Stimulated activated CD8-positive, alpha-beta memory T cell treated with anti-CD3 and anti-CD28 coated beads, Interleukin-12 subunit alpha, Interleukin-12 subunit beta, amount 100 ng/mL, for 1 hour (primary cell): ENCODE measurements around the gene ARMH1.
"Not testable (repeated sequence)": the region's sequence is repeated elsewhere in the genome, so short reads cannot be mapped to it uniquely, and the experiment has no call there.

Experiments
- DNase-seq: peaks from one replicate; pipeline ENCODE4 v3.0.0-alpha.2; 2020; ENCODE audit warnings: low read depth

The ARMH1 gene

DNA sequence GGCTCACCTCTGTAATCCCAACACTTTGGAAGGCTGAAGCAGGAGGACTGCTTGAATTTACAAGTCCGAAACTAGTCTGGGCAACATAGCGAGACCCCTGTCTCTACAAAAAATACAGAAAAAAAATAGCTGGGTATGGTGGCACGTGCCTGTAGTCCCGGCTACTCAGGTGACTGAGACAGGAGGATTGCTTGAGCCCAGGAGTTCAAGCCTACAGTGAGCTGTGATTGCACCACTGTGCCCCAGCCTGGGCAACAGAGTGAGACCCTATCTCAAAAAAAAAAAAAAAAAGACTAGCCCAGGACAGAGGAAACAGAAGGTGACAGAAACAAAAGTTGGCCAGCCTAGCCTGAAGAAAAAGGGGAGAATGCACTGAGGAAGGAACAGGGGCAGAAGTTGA, 21.2 kb downstream of the ARMH1 start:
- DNase-seq, result no peak

DNA sequence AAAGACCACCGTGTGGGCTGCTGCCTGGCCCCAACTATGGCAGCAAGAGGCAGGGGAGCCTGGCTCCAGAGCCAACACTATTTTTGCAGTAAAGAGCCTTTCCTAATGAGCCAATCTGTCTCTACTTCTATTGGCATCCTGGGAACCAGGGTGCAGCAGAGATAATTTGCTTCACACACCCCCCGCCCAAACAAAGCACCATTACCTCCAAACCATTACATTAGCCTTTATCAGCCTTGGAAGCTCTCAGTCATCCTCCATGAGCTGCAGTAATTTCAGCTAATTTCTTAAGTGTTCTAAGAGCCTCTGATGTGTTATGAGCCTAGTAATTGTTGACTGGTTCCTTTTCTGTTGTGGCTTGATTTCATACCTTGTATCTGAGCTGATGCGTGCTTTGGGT, 21.6 kb downstream of the ARMH1 start:
- no peak for DNase-seq

DNA sequence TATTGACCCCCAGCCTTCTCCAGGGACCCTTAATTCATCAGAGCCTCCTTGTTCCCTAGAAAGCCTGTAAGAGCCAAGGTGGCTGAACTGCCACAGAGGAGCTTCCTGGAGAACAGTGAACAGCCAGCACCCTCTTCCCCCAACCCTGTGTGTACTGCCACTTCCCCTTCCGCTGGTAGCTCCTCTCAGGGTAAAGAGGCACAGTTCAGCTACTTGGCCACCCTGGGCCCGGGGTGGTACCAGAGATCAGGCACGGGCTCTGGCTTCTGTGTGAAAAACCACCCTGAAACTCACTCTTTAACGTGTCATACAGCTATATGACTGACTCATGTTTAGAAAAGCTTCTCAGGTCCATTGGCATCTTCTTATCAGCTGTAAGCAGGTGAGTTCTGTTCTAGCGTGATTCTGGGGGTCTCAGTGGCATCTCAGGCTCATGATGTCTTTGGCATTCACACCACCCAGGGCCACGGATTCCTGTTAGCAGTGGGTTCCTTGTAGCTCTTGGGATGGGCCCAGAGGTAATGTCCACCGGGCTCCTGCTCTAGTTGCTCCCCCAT, 22.4 kb downstream of the ARMH1 start:
- DNase-seq, result no peak

DNA sequence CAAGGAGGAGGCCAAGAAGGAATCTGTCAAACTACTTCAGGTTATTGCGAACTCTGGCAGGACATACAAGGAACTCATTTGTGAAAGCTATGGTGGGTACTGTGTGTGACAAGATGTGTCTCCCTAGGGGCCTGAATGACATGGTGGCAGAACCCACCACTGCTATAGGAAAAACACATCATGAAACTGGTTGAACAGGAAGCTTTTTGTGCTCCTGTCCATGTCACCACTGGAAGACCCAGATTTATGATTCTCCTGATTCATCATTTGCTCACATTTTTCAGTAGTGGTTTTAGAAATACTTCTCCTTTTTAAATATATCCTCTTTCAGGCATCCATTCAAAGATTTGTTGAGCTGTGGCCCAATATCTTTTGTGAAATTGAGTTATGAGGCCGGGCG, 23.6 kb downstream of the ARMH1 start:
- DNase-seq, result no peak

DNA sequence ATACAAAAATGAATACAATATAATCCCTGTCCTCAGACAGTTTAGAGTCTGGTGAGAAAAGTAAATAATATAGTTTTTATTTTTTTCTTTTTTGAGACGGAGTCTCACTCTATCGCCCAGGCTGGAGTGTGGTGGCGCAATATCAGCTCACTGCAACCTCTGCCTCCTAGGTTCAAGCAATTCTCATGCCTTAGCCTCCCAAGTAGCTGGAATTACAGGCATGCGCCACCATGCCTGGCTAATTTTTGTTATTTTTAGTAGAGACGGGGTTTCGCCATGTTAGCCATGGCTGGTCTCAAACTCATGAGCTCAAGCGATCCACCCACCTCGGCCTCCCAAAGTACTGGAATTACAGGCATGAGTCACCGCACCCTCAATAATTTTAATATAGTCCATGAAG, 24.9 kb downstream of the ARMH1 start:
- not testable (repeated sequence) for DNase-seq

DNA sequence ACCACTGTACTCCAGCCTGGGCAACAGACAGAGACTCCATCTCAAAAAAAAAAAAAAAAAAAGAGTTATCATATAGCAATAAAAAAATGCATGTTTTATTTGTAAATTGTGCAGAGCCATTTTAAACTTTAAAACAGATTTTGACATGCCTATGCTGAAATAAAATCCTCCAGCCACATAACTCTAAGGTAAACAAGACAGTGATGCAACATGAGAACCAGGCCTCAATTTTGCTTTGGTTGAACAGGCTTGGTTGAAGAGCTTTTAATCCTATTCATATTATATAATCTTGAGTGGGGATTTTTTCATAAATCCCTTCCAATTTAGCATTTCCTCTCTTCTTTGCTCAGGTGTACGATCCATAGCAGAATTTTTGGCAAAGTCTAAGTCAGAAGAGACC, 26.1 kb downstream of the ARMH1 start:
- DNase-seq, result no peak

DNA sequence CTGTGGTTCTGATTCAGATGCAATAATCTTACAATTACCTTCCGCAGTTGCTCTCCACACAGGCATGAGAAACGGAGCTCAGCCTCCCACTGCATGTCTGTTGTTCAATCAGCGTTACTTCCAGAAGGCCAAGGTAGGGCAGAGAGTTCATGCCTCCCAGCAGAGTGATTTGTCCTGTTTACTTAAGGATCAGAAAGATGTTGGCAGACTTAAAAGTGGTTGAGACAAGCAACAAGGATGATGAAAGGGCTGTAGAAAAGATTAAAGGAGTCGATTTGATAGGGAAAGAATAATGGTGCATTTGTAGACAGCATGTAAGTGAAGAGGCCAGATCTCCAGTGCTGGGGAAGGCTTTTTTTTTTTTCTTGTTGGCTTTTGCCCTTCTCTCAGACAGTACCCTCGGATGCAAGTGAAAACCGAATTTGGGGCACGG, 26.6 kb downstream of the ARMH1 start:
- no peak for DNase-seq

DNA sequence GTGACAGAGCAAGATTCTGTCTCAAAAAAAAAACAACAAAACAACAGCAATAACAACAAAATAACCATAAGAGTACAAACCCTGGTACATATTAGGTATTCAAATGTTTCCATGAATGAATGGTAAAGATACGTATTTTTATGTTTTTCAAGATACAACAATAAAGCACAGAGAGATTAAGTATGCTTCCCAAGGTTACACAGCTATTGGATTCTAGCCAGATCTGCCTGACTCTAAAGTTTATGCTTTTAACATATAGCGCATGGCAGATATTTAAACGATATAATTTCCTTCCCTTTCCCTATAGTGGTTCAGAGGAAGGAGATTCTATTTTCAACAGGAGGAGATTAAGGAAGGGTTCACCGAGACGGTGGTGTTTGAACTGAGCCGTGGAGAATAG, 31.0 kb downstream of the ARMH1 start:
- no peak for DNase-seq

DNA sequence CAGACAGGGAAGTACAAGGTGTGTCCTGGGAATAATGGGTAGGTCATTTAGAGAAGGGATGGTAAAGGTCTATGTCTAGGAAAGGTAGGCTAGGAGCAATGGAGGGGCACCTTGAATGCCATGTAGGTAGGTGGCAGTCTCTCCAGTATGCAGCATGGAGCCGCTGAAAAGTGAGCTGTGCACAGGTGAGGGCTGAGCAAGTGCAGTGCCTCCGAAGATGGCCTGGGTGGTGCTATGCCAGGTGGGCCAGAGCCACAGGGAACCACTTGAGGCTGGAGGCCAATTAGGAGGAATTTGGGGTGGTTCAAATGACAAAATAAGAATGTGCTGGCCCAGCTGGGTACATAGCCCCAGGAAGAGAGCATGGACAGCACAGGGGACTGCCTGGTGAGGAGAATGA, 31.4 kb downstream of the ARMH1 start:
- DNase-seq, result no peak

DNA sequence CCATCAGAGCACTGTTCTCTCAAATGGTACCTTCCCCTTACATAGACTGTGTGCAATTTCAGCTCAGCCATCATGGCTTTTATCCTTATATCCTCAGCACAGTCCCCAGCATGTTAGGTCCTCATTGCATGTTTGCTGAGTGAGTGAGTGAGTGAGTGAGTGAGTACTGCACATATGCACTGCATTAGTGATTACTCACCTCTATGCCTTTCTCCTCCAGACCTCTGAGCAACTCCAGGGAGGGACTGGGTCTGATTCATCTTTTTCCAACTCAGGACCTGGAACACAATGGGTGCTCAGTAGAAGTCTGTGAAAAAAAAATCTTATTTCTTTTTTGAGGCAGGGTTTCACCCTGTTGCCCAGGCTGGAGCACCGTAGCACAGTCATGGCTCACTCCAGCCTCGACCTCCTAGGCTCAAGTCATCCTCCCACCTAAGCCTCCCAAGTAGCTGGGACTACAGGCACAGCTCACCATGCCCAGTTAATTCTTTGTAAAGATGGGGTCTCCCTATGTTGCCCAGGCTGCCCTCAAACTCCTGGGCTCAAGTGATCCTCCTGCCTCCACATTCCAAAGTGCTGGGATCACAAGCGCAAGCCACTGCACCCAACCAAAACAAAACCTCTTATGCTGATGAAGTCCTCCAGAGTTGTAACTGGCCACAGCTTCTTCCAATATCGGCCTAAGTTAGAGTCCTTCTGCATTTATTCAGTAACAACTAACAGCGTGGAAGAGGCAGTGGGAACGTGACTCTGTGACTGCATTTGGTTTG, 32.8 kb downstream of the ARMH1 start:
- DNase-seq, result no peak

DNA sequence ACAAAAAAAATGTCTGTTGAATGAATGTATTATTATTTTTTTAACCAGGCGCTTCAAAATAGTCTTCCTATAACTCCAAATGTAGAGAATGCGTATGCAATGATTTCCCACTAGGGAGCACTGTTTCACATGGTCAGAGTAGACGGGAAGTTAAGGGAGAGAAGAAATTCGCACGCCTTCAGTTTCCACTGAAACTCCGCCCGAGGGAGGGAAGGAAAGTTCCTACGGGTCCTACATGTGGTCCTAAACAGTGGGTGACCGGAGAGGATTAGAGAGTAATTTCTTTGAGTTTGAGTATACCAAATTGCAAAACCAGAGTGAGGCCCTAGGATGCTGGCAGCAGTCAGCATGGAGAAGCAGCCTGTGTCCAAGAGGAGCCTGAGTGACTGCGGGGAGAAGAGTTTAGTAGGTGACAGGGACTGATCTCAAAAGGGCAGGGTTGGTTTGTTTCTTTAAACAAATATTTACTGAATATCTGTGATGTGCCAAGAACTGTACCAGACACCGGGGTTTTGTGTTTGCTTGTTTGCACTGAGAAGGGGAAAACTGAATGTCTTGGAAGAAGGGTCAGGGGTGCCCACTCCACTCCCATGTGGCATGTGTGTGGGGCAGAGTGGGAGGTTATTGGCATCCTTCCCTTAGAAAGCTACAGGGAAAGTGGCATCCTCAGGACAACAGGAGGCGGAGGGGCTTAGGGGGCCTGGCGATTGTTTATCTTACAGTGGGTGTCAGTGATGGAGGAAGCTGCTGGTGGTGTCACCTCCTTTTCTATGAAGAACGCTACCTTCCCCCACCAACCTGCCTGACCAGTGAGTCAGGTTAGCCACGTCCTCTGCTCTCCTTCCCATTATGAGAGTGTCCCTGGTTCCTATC, 33.7 kb downstream of the ARMH1 start:
- DNase-seq, result no peak

DNA sequence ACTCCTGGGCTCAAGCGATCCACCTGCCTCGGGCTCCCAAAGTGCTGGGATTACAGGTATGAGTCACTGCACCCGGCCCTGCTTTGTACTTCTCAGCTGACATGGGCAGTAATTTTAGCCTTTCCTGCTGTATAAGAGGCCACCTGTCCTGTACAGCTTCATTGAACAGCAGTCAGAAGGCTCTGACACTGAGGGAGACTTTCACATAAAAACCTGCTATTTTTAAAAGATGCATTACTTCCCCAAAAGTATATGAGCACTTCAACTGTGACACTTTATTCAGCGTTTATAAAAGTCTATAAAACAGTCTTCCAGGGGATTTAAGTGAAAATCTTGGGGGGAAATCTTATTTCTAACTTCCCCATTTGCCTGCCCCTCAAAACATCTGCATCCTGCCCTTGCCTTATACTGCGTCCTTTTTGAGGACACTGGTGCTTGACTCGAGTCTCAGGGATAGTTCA, 38.8 kb downstream of the ARMH1 start:
- no peak for DNase-seq

DNA sequence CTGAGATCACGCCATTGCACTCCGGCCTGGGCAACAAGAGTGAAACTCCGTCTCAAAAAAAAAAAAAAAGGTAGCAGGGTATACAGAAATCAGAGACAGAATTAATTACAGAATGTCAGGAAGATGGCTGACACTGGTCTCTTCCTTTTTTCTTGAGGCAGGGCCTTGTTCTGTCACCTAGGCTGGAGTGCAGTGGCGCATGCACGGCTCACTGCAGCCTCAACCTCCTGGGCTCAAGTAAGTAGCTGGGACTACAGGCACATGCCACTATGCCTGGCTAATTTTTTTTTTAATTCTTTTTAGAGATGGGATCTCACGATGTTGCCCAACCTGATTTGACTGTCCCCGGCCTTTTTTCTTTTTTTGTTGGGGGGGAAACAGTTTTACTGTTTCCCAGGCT, 40.0 kb downstream of the ARMH1 start:
- no peak for DNase-seq

DNA sequence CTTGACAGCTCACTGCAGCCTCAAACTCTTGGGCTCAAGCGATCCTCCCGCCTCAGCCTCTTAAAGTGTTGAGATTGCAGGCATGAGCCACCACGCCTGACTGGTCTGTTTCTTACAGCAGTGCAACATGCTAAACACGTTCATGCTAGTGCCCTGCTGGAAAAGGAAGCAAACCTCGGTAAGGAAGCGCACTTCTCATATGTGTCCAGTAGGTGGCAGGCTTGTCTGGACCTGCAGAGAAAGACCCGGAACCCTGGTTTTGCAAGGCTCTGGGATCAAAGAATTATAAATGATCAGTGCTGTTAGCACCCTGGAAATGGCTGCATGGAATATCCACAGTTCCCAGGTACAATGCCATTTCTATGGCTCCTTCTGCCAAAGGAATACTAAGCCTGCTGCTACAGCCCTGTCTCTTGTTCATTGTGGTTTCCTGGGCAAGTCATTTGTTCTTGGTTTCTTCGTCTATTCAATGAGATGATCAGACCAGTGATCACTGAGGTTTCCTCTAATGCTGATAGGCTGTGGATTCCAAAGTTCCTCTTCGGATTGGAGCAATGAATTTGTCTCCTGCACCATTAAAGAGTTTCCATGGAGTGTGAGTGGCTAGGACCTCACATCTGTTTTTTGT, 40.5 kb downstream of the ARMH1 start:
- DNase-seq, result no peak

DNA sequence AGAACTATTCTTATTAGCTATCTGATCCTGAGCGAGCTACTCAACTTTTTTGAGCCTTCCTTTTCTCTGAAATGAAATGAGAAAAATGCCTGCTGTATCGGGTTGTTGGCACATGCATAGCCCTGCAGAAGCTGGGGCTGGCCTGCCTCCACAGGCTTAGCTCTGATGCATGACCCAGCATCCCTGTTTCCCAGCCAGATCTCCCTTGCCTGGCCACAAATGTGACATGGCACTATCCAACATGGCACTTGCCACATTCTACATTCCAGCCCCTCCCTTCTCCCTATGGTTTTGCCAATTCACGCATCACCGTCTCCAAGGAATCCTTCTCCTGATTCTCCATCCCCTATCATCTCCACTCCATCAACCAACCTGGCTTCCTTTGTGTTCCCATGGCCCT, 42.6 kb downstream of the ARMH1 start:
- DNase-seq, result no peak

DNA sequence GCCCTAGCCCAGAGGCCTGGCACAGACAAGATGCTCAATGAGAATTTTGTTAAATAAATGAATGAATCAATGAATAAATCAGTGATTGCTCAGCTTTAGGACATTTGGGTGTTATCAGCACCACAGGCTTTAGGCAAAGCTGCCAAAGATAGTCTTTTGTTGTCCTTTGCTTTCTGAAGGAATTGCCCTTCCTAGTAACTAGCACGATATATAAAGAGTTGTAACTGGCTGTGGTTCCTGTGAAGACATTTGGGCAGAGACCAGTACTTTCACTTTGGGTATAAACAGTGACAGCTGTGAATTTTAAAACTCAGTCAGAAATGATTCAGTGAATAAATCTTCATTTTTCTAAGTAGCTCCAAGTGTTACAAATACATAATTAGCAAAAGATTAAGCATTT, 43.1 kb downstream of the ARMH1 start:
- no peak for DNase-seq

DNA sequence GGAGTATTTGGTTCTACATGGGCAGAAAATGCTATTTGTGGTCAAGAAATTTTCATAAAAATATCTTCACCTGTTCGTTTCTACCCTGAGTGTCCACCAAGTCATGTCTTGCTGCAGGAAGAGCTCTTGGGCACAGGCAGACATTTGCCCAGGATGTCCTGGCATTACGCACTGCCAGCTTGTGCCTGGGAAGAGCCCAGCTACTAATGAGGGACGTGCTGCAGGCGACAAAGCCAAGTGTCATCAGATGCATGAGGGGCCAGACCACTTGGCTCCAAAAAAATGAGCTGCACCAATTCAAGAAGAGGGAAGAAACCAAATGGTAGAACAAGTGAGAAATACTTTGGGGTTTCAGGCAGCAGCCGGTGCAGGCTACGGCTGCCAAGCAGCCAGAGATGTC, 43.6 kb downstream of the ARMH1 start:
- no peak for DNase-seq

DNA sequence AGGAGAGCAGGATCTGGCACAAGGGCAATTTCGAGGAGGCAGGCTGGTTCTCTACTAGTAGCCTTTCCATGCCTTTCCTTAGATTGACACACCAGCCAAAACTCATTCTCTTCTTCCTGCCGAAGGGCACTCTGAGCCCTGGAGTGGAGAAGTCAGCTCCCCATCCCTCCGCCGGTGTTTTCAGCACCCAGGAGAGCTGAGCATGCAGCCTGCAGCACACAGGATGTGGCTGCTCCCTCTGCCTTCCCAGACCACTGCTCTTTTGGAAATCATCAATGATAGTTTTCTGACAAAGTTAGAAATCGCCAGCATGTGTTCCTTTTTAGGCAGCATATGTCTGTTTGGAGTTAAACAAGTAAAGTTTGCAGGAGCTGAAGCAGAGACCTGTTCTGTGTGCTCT, 44.8 kb downstream of the ARMH1 start:
- DNase-seq, result no peak

DNA sequence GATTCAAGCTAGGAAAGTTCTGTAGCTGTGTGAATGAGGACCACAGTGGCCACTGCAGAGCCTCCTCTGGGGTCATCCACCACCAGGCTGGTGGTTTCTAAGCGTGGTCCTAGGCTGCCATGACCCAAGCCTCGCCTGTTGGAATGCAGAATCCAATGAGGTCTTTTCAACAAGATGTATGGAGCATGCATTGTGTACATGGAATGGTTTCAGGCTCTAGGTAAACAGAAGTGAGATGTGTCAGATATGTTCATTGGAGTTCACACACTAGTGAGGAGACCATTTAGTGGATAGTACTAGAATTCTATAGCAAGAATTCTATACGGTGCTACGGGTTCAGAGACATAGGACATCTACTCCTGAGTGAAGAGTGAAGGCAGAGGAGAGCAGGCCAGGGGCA, 45.8 kb downstream of the ARMH1 start:
- DNase-seq, result no peak

DNA sequence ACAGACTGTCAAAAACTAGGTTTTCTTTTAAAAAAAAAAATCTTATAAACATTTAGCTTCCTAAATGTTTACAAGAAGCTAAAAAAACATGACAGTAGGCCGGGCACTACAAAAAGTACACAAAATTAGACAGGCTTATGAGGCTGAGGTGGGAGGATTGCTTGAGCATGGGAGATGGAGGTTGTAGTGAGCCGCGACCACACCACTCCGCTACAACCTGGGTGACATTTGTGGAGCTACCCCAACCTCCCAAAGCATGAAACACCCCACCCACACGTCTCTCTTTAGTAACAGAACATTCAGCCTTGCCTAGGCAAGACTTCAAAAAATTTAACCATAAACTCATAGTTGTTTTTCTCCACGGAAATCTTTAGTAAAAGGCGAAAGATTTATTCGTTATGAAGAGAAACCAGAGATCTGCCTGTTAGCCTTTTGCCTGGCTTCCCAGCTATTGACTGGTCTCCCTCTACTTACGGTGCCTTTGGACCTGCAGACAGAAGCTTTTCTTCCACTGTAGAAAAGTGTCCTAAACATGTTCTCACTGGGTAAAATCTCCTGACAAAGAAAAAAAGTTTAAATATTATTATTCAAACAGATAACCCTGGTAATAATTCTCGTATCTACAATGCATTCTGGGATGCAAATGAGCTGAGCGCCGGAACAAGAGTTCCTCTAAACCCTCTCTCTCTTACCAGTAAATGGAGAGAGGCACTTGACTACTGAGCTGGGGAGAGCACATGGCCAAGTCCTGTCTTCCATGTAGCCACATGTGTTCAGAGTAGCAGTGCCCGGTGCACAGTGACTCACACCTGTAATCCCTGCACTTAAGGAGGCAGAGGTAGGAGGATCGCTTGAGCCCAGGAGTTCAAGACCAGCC, 47.2 kb downstream of the ARMH1 start:
- DNase-seq, result peak; percentile 33

DNA sequence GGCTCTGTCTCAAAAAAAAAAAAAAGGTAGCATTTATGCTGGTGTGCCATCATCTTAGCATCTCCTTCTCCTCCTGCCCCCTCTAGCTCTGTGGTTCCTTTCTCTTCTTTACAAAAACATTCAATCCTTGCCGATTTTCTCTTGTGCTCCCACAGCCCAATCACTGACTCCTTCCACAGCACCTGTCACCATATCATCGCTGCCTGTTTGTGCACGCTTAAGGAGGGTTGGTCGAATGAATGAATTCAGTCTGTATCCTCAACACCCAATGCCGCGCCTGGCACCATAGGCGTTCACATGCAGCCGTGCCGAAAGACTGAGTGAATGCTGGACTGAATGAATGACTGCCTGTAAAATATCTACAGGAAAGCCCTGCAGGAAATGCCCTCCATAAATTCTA, 48.5 kb downstream of the ARMH1 start:
- DNase-seq, result no peak
